Measurements from ENCODE around the gene LAMA2. TPM values are rescaled to one million over a fixed set of nuclear protein-coding genes. Genes with fewer than 3 reads are reported as not detected.
A peak's percentile ranks its signal among the peaks of the same experiment; 100 is the strongest.

LAMA2 gene
- polyA plus RNA-seq, 1 donor from 2014 or later, result 2.5 TPM

DNA sequence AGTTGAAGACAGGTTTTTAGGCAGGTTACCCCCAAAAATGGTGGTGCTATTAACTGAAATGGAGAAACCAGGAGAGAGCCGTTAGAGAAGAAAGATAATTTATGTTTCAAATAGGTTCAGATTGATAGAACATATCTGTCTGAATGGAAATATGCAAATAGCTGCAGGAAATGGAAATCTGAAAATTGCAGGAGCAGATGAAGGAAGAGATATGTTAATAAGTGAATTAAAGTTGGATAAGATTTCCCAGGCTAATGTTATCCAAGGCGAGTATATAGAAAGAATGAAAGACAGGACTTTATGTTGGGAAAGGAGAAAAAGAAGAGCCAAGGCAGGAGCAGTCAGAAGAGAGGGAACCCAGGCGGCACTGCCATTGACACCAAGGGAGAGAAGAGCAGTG lies 461.4 kb downstream of the LAMA2 start:
- peak overlapping the region; percentile 14 for H3K4me2 ChIP-seq (ENCODE audit: low read length)

DNA sequence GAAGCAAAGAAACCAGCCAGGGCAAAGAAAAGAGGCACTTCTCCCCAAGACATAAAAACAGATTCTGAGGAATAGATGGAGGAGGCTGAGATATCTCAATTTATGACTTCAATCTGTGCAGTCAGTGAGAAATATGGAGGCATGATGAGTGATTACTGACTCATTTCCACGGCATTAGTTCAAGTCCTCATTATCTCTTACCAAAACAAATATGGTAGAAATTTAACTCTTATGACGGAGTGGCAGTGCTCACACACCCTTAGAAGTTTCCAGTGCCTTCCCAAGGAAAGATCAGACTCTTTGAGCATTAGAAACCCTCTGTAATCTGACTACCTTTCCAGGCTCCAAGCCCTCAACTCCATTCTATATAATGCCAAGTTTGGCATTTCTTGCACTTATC lies 463.0 kb downstream of the LAMA2 start:
- no peak for TF ChIP-seq SMC3 (conservative IDR thresholded peaks at IDR 0.05; ENCODE audit: poor library complexity)
- TF ChIP-seq MXI1 (conservative IDR thresholded peaks at IDR 0.05; ENCODE audit: poor library complexity, severe bottlenecking), result no peak
- TF ChIP-seq, protein P1, sequence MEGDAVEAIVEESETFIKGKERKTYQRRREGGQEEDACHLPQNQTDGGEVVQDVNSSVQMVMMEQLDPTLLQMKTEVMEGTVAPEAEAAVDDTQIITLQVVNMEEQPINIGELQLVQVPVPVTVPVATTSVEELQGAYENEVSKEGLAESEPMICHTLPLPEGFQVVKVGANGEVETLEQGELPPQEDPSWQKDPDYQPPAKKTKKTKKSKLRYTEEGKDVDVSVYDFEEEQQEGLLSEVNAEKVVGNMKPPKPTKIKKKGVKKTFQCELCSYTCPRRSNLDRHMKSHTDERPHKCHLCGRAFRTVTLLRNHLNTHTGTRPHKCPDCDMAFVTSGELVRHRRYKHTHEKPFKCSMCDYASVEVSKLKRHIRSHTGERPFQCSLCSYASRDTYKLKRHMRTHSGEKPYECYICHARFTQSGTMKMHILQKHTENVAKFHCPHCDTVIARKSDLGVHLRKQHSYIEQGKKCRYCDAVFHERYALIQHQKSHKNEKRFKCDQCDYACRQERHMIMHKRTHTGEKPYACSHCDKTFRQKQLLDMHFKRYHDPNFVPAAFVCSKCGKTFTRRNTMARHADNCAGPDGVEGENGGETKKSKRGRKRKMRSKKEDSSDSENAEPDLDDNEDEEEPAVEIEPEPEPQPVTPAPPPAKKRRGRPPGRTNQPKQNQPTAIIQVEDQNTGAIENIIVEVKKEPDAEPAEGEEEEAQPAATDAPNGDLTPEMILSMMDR (IDR thresholded peaks at IDR 0.05; ENCODE audit: poor library complexity, severe bottlenecking), result no peak
- TF ChIP-seq POLR2AphosphoS5 (IDR thresholded peaks at IDR 0.05), result no peak
- no peak for TF ChIP-seq EZH2 (IDR thresholded peaks at IDR 0.05; ENCODE audit: borderline replicate concordance, insufficient read depth, low read length, poor library complexity, severe bottlenecking)
- no peak for TF ChIP-seq EP300 (conservative IDR thresholded peaks at IDR 0.05; ENCODE audit: poor library complexity, severe bottlenecking)
- TF ChIP-seq, protein P2, sequence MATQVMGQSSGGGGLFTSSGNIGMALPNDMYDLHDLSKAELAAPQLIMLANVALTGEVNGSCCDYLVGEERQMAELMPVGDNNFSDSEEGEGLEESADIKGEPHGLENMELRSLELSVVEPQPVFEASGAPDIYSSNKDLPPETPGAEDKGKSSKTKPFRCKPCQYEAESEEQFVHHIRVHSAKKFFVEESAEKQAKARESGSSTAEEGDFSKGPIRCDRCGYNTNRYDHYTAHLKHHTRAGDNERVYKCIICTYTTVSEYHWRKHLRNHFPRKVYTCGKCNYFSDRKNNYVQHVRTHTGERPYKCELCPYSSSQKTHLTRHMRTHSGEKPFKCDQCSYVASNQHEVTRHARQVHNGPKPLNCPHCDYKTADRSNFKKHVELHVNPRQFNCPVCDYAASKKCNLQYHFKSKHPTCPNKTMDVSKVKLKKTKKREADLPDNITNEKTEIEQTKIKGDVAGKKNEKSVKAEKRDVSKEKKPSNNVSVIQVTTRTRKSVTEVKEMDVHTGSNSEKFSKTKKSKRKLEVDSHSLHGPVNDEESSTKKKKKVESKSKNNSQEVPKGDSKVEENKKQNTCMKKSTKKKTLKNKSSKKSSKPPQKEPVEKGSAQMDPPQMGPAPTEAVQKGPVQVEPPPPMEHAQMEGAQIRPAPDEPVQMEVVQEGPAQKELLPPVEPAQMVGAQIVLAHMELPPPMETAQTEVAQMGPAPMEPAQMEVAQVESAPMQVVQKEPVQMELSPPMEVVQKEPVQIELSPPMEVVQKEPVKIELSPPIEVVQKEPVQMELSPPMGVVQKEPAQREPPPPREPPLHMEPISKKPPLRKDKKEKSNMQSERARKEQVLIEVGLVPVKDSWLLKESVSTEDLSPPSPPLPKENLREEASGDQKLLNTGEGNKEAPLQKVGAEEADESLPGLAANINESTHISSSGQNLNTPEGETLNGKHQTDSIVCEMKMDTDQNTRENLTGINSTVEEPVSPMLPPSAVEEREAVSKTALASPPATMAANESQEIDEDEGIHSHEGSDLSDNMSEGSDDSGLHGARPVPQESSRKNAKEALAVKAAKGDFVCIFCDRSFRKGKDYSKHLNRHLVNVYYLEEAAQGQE (IDR thresholded peaks at IDR 0.05; ENCODE audit: borderline replicate concordance), result no peak
- TF ChIP-seq RAD21 (conservative IDR thresholded peaks at IDR 0.05), result no peak
- no peak for TF ChIP-seq TAF1 (IDR thresholded peaks at IDR 0.05; ENCODE audit: low read depth)
- Histone ChIP-seq H3K4me3 (ENCODE audit: low read length) (no peak overlapping the region), H3K9me2 (ENCODE audit: insufficient read depth, low read length) (no peaks in the 10 kb centered on the region), H2AFZ (ENCODE audit: low read depth, low read length) (no peak overlapping the region), H3K9ac (ENCODE audit: low read length) (no peak overlapping the region), H3K9me3 (ENCODE audit: low read length) (no peaks in the 10 kb centered on the region), H3F3A (ENCODE audit: insufficient read depth, low read length, poor library complexity, severe bottlenecking) (no peaks in the 10 kb centered on the region), H3K27me3 (ENCODE audit: insufficient read depth, low read depth, low read length) (no peaks in the 10 kb centered on the region), H3K4me2 (ENCODE audit: low read length) (no peak overlapping the region), H3K27ac (ENCODE audit: low read length) (no peak overlapping the region), H3K36me3 (ENCODE audit: insufficient read depth, low read length) (no peaks in the 10 kb centered on the region), H3K79me2 (replicated peaks; ENCODE audit: insufficient read depth, low read length) (no peaks in the 10 kb centered on the region), H4K20me1 (ENCODE audit: insufficient read depth) (no peaks in the 10 kb centered on the region)

More for the DNA sequence above, 461.4 kb downstream of the LAMA2 start:
- Histone ChIP-seq H3K9me3 (ENCODE audit: low read length) (no peaks in the 10 kb centered on the region), H3K36me3 (ENCODE audit: insufficient read depth, low read length) (no peaks in the 10 kb centered on the region), H3K9me2 (ENCODE audit: insufficient read depth, low read length) (no peaks in the 10 kb centered on the region), H3F3A (ENCODE audit: insufficient read depth, low read length, poor library complexity, severe bottlenecking) (no peaks in the 10 kb centered on the region), H3K4me3 (ENCODE audit: low read length) (no peak overlapping the region), H3K79me2 (replicated peaks; ENCODE audit: insufficient read depth, low read length) (no peaks in the 10 kb centered on the region), H4K20me1 (ENCODE audit: insufficient read depth) (no peaks in the 10 kb centered on the region), H3K9ac (ENCODE audit: low read length) (no peak overlapping the region), H3K27ac (ENCODE audit: low read length) (peak overlapping the region; percentile 38), H2AFZ (ENCODE audit: low read depth, low read length) (no peak overlapping the region), H3K27me3 (ENCODE audit: insufficient read depth, low read depth, low read length) (no peaks in the 10 kb centered on the region)
- TF ChIP-seq EZH2 (IDR thresholded peaks at IDR 0.05; ENCODE audit: borderline replicate concordance, insufficient read depth, low read length, poor library complexity, severe bottlenecking), result no peak
- TF ChIP-seq, protein P1 (IDR thresholded peaks at IDR 0.05; ENCODE audit: poor library complexity, severe bottlenecking), result no peak
- TF ChIP-seq TAF1 (IDR thresholded peaks at IDR 0.05; ENCODE audit: low read depth), result no peak
- TF ChIP-seq SMC3 (conservative IDR thresholded peaks at IDR 0.05; ENCODE audit: poor library complexity), result no peak
- TF ChIP-seq EP300 (conservative IDR thresholded peaks at IDR 0.05; ENCODE audit: poor library complexity, severe bottlenecking), result no peak
- no peak for TF ChIP-seq RAD21 (conservative IDR thresholded peaks at IDR 0.05)
- no peak for TF ChIP-seq MXI1 (conservative IDR thresholded peaks at IDR 0.05; ENCODE audit: poor library complexity, severe bottlenecking)
- TF ChIP-seq POLR2AphosphoS5 (IDR thresholded peaks at IDR 0.05), result no peak
- TF ChIP-seq, protein P2 (IDR thresholded peaks at IDR 0.05; ENCODE audit: borderline replicate concordance), result no peak
